ENCODE results near the gene STMP1. TPM values are rescaled to one million over a fixed set of nuclear protein-coding genes. Genes with fewer than 3 reads are reported as not detected.
"Not testable (repeated sequence)": the region's sequence is repeated elsewhere in the genome, so short reads cannot be mapped to it uniquely, and the experiment has no call there.

The STMP1 gene
- total RNA-seq = 10 to 100 TPM; 21.5 to 21.6 TPM

DNA sequence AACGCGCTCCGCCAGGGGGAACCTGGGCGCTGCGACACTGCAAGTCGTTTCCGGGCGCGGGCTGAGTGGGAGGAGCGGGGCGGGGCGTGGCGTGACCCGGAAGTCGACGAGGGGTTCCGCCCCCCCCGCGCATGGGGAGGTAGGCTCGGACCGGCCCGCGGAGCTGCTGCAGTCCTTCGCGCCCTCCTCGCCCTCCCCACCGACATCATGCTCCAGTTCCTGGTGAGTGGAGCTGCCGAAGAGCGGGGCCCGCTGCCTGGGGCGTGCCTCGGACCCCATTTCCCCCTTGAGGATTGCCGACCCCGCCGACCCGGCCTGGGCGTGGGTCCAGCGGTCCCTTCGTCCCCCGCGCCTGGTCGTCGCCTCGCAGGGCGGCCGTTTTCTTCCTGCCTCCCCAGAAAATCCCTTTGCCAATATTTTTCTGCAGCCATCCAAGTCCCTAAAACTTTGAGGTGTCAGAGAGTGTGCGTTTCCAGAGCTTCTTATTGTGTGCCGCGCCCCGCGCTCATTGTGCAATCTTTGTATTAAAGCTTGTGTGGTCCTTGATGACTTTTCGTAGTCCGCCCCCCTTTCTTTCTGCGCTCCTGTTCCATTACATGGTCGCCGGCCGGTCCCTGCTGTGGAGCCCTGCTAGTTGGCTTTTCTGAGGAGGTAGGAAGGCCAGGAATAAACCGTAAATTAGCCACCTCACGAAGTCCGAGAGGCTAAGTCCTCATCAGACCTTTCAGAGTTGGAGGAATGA is at the start of gene STMP1:
TSS of gene STMP1 (plus strand) at position 142 of the 742 bp plus-strand sequence.
- intact Hi-C loops (cut with micrococcal nuclease) = loop anchor here (1.0 to 10.0 kb wide), 10 partner anchors 48 to 668 kb away; partner anchors contain the start of genes CNOT4, MTPN and WDR91
- DNase-seq = peak; percentile 97
- peaks cover 46% of the 10 kb centered on the region for H3K4me1 Mint-ChIP-seq (ENCODE audit: low read depth)
- H3K27ac Mint-ChIP-seq = peak within 1 kb of the TSS; percentile 96
- H3K36me3 Mint-ChIP-seq (ENCODE audit: low read depth) = peaks cover 11% of the 10 kb centered on the region
- H3K27me3 Mint-ChIP-seq (ENCODE audit: low read depth) = no peaks in the 10 kb centered on the region
- H3K4me3 Mint-ChIP-seq = peak within 1 kb of the TSS; percentile 98
- CTCF ChIA-PET = interaction anchor here (0.6 to 4.6 kb wide), 9 partner anchors 8 to 153 kb away, joined by 3 to 29 read pairs (median 4); no protein-coding TSS in a partner anchor
- no peaks in the 10 kb centered on the region for H3K9me3 Mint-ChIP-seq

DNA sequence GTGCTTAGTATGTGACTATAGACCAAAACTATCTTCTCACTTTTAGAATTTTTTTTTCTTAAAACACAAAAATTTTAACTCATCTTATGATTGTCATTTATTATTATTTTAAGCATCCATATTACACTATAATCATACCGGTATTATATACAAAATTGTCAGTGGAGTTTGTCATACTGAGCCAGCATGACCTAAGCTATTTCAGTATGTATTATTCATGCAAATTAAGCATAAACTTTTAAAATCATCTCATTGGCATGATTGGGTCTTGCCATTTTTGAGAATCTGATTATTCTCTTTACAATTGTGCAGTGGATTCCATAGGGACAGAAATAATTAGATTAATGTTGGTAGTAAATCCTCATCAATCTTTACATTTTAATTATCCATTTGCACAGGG is 46.2 kb upstream of the STMP1 start:
- Mint-ChIP-seq H3K36me3 (ENCODE audit: low read depth) (peaks cover 12% of the 10 kb centered on the region), H3K27me3 (ENCODE audit: low read depth) (no peaks in the 10 kb centered on the region), H3K9me3 (no peaks in the 10 kb centered on the region), H3K4me3 (no peak overlapping the region), H3K4me1 (ENCODE audit: low read depth) (no peaks in the 10 kb centered on the region), H3K27ac (no peak overlapping the region)
- CTCF ChIA-PET = interaction anchor here (1.7 kb wide), 1 partner anchor 29 kb away, joined by 5 read pairs; no protein-coding TSS in a partner anchor
- intact Hi-C loops (cut with micrococcal nuclease) = no loop called here
- no peak for DNase-seq

- CTCF ChIA-PET = interaction anchor here (0.8 to 2.8 kb wide), 2 partner anchors 15 to 27 kb away, joined by 5 to 16 read pairs; no protein-coding TSS in a partner anchor
- DNase-seq = no peak
- Mint-ChIP-seq H3K4me1 (ENCODE audit: low read depth) (no peaks in the 10 kb centered on the region), H3K9me3 (no peaks in the 10 kb centered on the region), H3K4me3 (no peak overlapping the region), H3K27me3 (ENCODE audit: low read depth) (no peaks in the 10 kb centered on the region), H3K36me3 (ENCODE audit: low read depth) (peaks cover 12% of the 10 kb centered on the region), H3K27ac (no peak overlapping the region)
- intact Hi-C loops (cut with micrococcal nuclease) = no loop called here
Measured at GRCh38 chr7:135617781-135618180, 44.5 kb upstream of the STMP1 start.

DNA sequence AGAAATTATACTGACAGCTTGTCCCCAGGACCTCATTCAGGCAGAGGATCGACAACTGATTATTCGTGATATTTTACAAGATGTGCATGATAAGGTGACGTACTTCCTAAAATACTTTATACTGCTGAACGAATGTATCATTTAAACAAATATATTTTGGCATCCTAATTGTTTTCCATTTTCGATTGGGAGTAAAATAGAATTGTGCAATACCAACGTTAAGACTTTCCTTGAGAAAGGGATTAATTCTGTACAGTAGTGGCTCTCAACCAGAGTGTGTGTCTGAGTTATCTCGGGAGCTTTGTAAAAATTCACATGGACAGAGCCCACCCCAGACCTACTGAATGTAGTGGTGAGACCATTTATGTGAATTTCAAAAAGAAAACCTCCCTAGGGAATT is 43.8 kb upstream of the STMP1 start:
- intact Hi-C loops (cut with micrococcal nuclease) = no loop called here
- CTCF ChIA-PET = interaction anchor here (0.6 to 2.8 kb wide), 5 partner anchors 10 to 171 kb away, joined by 3 to 16 read pairs (median 5); no protein-coding TSS in a partner anchor

GRCh38 chr7:135620447-135620846 is 41.9 kb upstream of the STMP1 start:
- peaks cover 22% of the 10 kb centered on the region for H3K36me3 Mint-ChIP-seq (ENCODE audit: low read depth)
- no peaks in the 10 kb centered on the region for H3K27me3 Mint-ChIP-seq (ENCODE audit: low read depth)
- intact Hi-C loops (cut with micrococcal nuclease) = loop anchor here (5.0 kb wide), 1 partner anchor 43 kb away; no protein-coding TSS in a partner anchor
- no peaks in the 10 kb centered on the region for H3K9me3 Mint-ChIP-seq
- no peaks in the 10 kb centered on the region for H3K4me1 Mint-ChIP-seq (ENCODE audit: low read depth)
- H3K27ac Mint-ChIP-seq = no peak overlapping the region
- CTCF ChIA-PET = interaction anchor here (0.6 to 2.8 kb wide), 14 partner anchors 10 to 390 kb away, joined by 3 to 28 read pairs (median 3); no protein-coding TSS in a partner anchor
- no peak for DNase-seq
- no peak overlapping the region for H3K4me3 Mint-ChIP-seq

More for the DNA sequence above, 43.8 kb upstream of the STMP1 start:
- no peak overlapping the region for H3K4me3 Mint-ChIP-seq
- no peak overlapping the region for H3K27ac Mint-ChIP-seq
- H3K4me1 Mint-ChIP-seq (ENCODE audit: low read depth) = no peaks in the 10 kb centered on the region
- no peaks in the 10 kb centered on the region for H3K27me3 Mint-ChIP-seq (ENCODE audit: low read depth)
- H3K9me3 Mint-ChIP-seq = no peaks in the 10 kb centered on the region
- no peak for DNase-seq
- peaks cover 14% of the 10 kb centered on the region for H3K36me3 Mint-ChIP-seq (ENCODE audit: low read depth)

- Mint-ChIP-seq H3K9me3 (no peaks in the 10 kb centered on the region), H3K27ac (no peak overlapping the region), H3K4me3 (no peak overlapping the region), H3K36me3 (ENCODE audit: low read depth) (peaks cover 28% of the 10 kb centered on the region), H3K4me1 (ENCODE audit: low read depth) (no peaks in the 10 kb centered on the region), H3K27me3 (ENCODE audit: low read depth) (no peaks in the 10 kb centered on the region)
- CTCF ChIA-PET = interaction anchor here (0.6 to 2.8 kb wide), 22 partner anchors 9 to 389 kb away, joined by 3 to 28 read pairs (median 3); partner anchors contain the start of gene STMP1
- DNase-seq = peak; percentile 45
- intact Hi-C loops (cut with micrococcal nuclease) = loop anchor here (1.0 to 5.0 kb wide), 3 partner anchors 44 to 388 kb away; no protein-coding TSS in a partner anchor
Measured at GRCh38 chr7:135620980-135621850, 41.1 kb upstream of the STMP1 start.

- no peak for DNase-seq
- Mint-ChIP-seq H3K9me3 (no peaks in the 10 kb centered on the region), H3K36me3 (ENCODE audit: low read depth) (peaks cover 41% of the 10 kb centered on the region), H3K27ac (no peak overlapping the region), H3K27me3 (ENCODE audit: low read depth) (no peaks in the 10 kb centered on the region), H3K4me3 (no peak overlapping the region), H3K4me1 (ENCODE audit: low read depth) (peaks cover 6% of the 10 kb centered on the region)
- intact Hi-C loops (cut with micrococcal nuclease) = no loop called here
- CTCF ChIA-PET = interaction anchor here (1.1 kb wide), 1 partner anchor 13 kb away, joined by 4 read pairs; no protein-coding TSS in a partner anchor
Measured at GRCh38 chr7:135634191-135634878, 28.0 kb upstream of the STMP1 start.

DNA sequence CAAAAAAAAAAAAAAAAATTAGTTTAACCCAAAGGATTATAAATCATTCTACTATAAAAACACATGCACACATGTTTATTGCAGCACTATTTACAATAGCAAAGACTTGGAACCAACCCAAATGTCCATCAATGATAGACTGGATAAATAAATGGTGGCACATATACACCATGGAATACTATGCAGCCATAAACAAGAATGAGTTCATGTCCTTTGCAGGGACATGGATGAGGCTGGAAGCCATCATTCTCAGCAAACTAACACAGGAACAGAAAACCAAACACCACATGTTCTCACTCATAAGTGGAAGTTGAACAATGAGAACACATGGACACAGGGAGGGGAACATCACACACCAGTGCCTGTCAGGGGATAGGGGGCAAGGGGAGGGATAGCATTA is 22.6 kb upstream of the STMP1 start:
- H3K4me1 Mint-ChIP-seq (ENCODE audit: low read depth); CTCF ChIA-PET; H3K4me3 Mint-ChIP-seq; intact Hi-C loops (cut with micrococcal nuclease); H3K9me3 Mint-ChIP-seq; DNase-seq; H3K27me3 Mint-ChIP-seq (ENCODE audit: low read depth): not testable (repeated sequence)
- Mint-ChIP-seq H3K27ac (peak overlapping the region; percentile 41), H3K36me3 (ENCODE audit: low read depth) (peaks cover 43% of the 10 kb centered on the region)

DNA sequence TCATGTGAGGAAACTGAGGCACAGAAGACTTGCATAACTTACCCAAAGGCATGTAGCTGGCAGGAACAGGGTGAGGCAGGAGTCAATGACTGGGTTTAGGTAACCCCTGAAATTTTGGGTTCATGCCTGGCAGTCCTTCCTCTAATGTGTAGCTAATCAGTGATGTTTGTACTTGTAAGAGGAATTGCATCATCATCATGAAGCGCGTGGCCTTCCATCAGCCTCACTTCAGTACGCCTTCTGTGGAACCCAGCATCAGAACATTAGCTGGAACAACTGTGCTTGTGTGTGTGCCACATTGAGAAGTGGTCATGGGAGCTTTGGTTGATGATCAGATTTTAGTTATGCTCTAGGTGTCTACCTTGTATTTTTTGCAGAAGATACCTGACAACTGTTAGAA is 18.2 kb upstream of the STMP1 start:
- Mint-ChIP-seq H3K27ac (peak overlapping the region; percentile 28), H3K4me3 (no peak overlapping the region), H3K27me3 (ENCODE audit: low read depth) (no peaks in the 10 kb centered on the region), H3K36me3 (ENCODE audit: low read depth) (peaks cover 38% of the 10 kb centered on the region), H3K9me3 (no peaks in the 10 kb centered on the region), H3K4me1 (ENCODE audit: low read depth) (no peaks in the 10 kb centered on the region)
- no peak for DNase-seq
- CTCF ChIA-PET = interaction anchor here (0.6 to 4.8 kb wide), 19 partner anchors 8 to 369 kb away, joined by 3 to 29 read pairs (median 6); partner anchors contain the start of gene STMP1
- intact Hi-C loops (cut with micrococcal nuclease) = no loop called here

DNA sequence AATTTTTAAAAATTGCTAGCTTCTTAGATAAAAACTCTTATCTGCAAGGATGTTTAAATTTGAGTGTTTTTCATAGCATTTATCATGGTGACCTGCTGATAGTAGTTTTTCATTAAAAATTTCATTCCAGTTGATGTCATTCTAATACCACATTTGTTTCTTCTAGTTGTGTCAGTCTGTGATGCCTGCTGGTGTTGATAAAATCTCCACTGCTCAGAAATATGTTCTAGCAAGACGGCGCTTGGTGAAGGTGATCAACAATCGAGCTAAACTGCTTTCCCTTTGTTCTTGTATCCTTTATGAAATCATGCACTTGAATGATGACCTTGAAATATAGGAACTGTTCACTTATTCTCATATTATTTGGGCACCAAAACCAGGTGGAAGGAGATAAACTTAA is 17.6 kb upstream of the STMP1 start:
- Mint-ChIP-seq H3K27ac (no peak overlapping the region), H3K9me3 (no peaks in the 10 kb centered on the region), H3K27me3 (ENCODE audit: low read depth) (no peaks in the 10 kb centered on the region), H3K4me1 (ENCODE audit: low read depth) (no peaks in the 10 kb centered on the region), H3K36me3 (ENCODE audit: low read depth) (peaks cover 39% of the 10 kb centered on the region), H3K4me3 (no peak overlapping the region)
- no peak for DNase-seq
- CTCF ChIA-PET = interaction anchor here (0.7 to 4.8 kb wide), 27 partner anchors 8 to 460 kb away, joined by 3 to 29 read pairs (median 6); partner anchors contain the start of gene STMP1
- intact Hi-C loops (cut with micrococcal nuclease) = loop anchor here (1.0 kb wide), 3 partner anchors 132 to 370 kb away; no protein-coding TSS in a partner anchor

DNA sequence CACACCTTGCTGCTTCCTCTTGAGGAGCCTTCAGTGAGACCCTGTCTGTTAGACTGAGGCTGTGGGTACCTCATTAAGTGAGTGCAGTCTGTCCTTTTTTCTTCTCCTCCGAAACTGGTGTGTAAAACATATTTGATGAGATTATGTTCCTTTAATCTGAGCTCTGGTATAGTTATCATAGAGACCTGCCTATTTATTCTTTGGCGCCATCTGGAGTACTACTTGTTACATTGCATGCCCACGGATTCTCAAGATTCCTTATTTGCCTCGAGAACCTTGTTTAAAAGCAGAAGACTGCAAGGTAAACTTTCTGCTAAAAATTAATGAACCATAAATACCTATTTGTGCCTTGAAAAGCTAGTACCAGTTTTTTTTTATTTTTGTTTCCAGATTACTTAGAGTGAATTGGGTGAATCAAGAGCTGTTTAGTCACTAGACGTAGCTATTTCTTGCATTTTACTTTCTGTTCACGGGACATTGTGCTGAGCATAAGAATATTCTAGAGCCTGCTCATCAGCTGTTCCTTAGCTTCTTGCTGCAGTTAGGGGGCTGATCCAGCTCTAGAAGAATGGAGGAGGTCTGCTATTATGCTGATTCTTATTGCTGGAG is 16.9 kb upstream of the STMP1 start:
- H3K4me1 Mint-ChIP-seq (ENCODE audit: low read depth) = no peaks in the 10 kb centered on the region

More for the DNA sequence above, 16.9 kb upstream of the STMP1 start:
- Mint-ChIP-seq H3K4me3 (no peak overlapping the region), H3K27ac (no peak overlapping the region), H3K36me3 (ENCODE audit: low read depth) (peaks cover 35% of the 10 kb centered on the region), H3K27me3 (ENCODE audit: low read depth) (no peaks in the 10 kb centered on the region), H3K9me3 (no peaks in the 10 kb centered on the region)
- CTCF ChIA-PET = interaction anchor here (0.6 to 4.8 kb wide), 36 partner anchors 9 to 459 kb away, joined by 3 to 29 read pairs (median 5); partner anchors contain the start of gene STMP1
- intact Hi-C loops (cut with micrococcal nuclease) = loop anchor here (1.0 kb wide), 3 partner anchors 133 to 371 kb away; no protein-coding TSS in a partner anchor
- no peak for DNase-seq

Data from activated naive CD4-positive, alpha-beta T cell treated with anti-CD3 and anti-CD28 coated beads for 36 hours (primary cell).